Keratinocyte (primary cell): ENCODE data around the gene BAIAP3.

Experiments used
- CTCF ChIP-seq, 3 experiments: IDR thresholded peaks in 1 of 3; conservative IDR thresholded peaks in 1 of 3; optimal IDR thresholded peaks in 1 of 3; 2 replicates in 2 of 3; 3 replicates in 1 of 3; pipeline versions ENCODE3 to v1.5.1; 2011; ENCODE audit warnings: low read length in 3 of 3, mild to moderate bottlenecking in 3 of 3, moderate library complexity in 2 of 3, control low read depth in 1 of 3, inconsistent platforms in 1 of 3; ENCODE audit not compliant: insufficient read depth in 2 of 3; ENCODE audit errors: extremely low read depth in 1 of 3
- EZH2 ChIP-seq: IDR thresholded peaks from one replicate; pipeline ENCODE4 v1.6.1; 2012; ENCODE audit warnings: inconsistent platforms, mild to moderate bottlenecking, low read length, moderate library complexity

DNA sequence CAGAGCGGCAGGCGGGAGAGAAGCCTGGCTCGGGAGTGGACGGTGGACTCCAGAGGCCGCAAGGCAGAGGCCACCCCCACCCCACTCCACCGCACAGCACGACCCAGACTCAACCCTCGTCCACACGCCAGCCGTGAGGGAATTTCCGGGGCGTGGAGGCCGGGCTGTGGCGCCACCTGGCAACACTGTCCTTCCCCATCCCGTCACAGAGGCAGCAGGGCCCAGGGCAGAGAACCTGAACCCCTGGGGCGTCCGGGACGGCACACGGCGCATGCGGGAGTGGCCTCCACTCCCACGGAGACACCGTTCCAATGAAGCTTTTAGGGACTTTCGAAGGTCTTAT is 41.8 kb downstream of the BAIAP3 start:
- no peak for TF ChIP-seq CTCF (optimal IDR thresholded peaks at IDR 0.05 in 1 of 3, IDR thresholded peaks at IDR 0.05 in 1 of 3, conservative IDR thresholded peaks at IDR 0.05 in 1 of 3; ENCODE audit: extremely low read depth in 1 of 3, insufficient read depth in 2 of 3, low read length in 3 of 3)
- no peak for TF ChIP-seq EZH2
